Measurements from ENCODE around the gene HASPIN.

Gene HASPIN

GRCh38 chr17:3771140-3771539 lies 47.4 kb downstream of the HASPIN start:
- no peak for TF ChIP-seq CTCF (IDR thresholded peaks at IDR 0.05; ENCODE audit: low read depth, low read length)
- H3K4me3 ChIP-seq (replicated peaks in 1 of 2; ENCODE audit: low read depth in 2 of 2, low read length in 2 of 2) = no peak overlapping the region
- DNase-seq (ENCODE audit: low read depth in 2 of 2) = no peak

- DNase-seq (ENCODE audit: low read depth in 2 of 2) = no peak
- TF ChIP-seq CTCF (IDR thresholded peaks at IDR 0.05; ENCODE audit: low read depth, low read length) = no peak
- no peak overlapping the region for H3K4me3 ChIP-seq (replicated peaks in 1 of 2; ENCODE audit: low read depth in 2 of 2, low read length in 2 of 2)
These were observed 49.1 kb downstream of the HASPIN start for GRCh38 chr17:3772764-3773163.

- no peak overlapping the region for H3K4me3 ChIP-seq (replicated peaks in 1 of 2; ENCODE audit: low read depth in 2 of 2, low read length in 2 of 2)
- TF ChIP-seq CTCF (IDR thresholded peaks at IDR 0.05; ENCODE audit: low read depth, low read length) = no peak
- peak; percentile 26 to 52 for DNase-seq (ENCODE audit: low read depth in 2 of 2)
These were observed 49.8 kb downstream of the HASPIN start for GRCh38 chr17:3773511-3773910.

- TF ChIP-seq CTCF (IDR thresholded peaks at IDR 0.05; ENCODE audit: low read depth, low read length) = no peak
- DNase-seq (ENCODE audit: low read depth in 2 of 2) = no peak
- no peak overlapping the region for H3K4me3 ChIP-seq (replicated peaks in 1 of 2; ENCODE audit: low read depth in 2 of 2, low read length in 2 of 2)
These were observed 50.3 kb downstream of the HASPIN start for GRCh38 chr17:3773966-3774365.

Measured in cardiac fibroblast (primary cell).